GM23248 (cell line): ENCODE data around the gene ARL4A.

Experiments
- EZH2 ChIP-seq: fragments of 200-600 bp; sonication (generic); IDR thresholded peaks from 2 replicates; pipeline ENCODE4 v1.6.1; 2018; ENCODE audit warnings: antibody characterized with exemption, mild to moderate bottlenecking; ENCODE audit not compliant: insufficient read depth, poor library complexity, severe bottlenecking
- EZH2phosphoT487 ChIP-seq: fragments of 200-600 bp; sonication (generic); IDR thresholded peaks from 2 replicates; pipeline ENCODE4 v1.6.1; 2018; ENCODE audit warnings: antibody characterized with exemption, moderate library complexity, mild to moderate bottlenecking, low read depth; ENCODE audit not compliant: insufficient read depth

- TF ChIP-seq EZH2 (no peak), EZH2phosphoT487 (no peak)
Observed at GRCh38 chr7:12737373-12737772, 49.9 kb downstream of the ARL4A start.
